HUES48 (cell line): Measurements from ENCODE around the gene CT83.

Experiments
- H3K27ac ChIP-seq: one replicate; pipeline ENCODE4 v1.7.0; 2013; ENCODE audit warnings: low read depth, low read length, inconsistent platforms
- H3K27me3 ChIP-seq: 2 replicates; pipeline ENCODE4 v1.6.1; 2013; ENCODE audit warnings: mild to moderate bottlenecking, low read length; ENCODE audit not compliant: control insufficient read depth, insufficient read depth
- H3K36me3 ChIP-seq: 2 replicates; pipeline ENCODE4 v1.6.1; 2013; ENCODE audit warnings: low read length; ENCODE audit not compliant: control insufficient read depth, insufficient read depth
- H3K4me1 ChIP-seq: 2 replicates; pipeline ENCODE4 v1.6.1; 2013; ENCODE audit warnings: mild to moderate bottlenecking, low read length; ENCODE audit not compliant: control insufficient read depth, insufficient read depth
- H3K4me3 ChIP-seq: 2 replicates; pipeline ENCODE4 v1.5.1; 2013; ENCODE audit warnings: mild to moderate bottlenecking, low read depth, low read length
- H3K9ac ChIP-seq: 2 replicates; pipeline ENCODE4 v1.6.1; 2013; ENCODE audit warnings: mild to moderate bottlenecking, low read depth, low read length, moderate library complexity
- H3K9me3 ChIP-seq: 2 replicates; pipeline ENCODE4 v1.6.1; 2013; ENCODE audit warnings: low read length; ENCODE audit not compliant: control insufficient read depth, insufficient read depth

CT83 gene

DNA sequence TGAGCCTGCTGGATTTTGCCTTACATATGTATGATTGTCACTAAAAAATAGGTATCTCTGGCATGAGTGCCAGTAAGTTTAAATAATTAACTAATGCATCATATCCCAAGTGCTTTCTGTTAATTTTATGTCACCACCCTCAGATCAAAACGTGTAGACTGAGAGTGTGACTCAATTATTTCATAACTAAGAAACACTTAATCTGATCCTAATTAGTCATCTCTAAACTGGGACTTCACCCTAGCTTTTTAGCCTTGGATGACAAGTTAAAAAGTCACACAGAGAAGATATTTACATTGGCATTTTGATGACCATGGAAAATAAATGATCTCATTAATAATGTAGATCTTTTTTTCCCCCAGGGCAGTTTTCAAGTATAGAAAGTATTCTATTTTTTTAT is 49.5 kb downstream of the CT83 start:
- Histone ChIP-seq H3K4me1 (no peaks in the 10 kb centered on the region), H3K27me3 (no peaks in the 10 kb centered on the region), H3K9me3 (peaks cover 14% of the 10 kb centered on the region), H3K27ac (no peak overlapping the region), H3K9ac (no peak overlapping the region), H3K36me3 (no peaks in the 10 kb centered on the region), H3K4me3 (no peak overlapping the region)
